Measurements from ENCODE around the gene SCN7A.
"Not testable (repeated sequence)": the region's sequence is repeated elsewhere in the genome, so short reads cannot be mapped to it uniquely, and the experiment has no call there.

The SCN7A gene

GRCh38 chr2:166360426-166360825 lies 133.6 kb downstream of the SCN7A start:
- DNase-seq (ENCODE audit: low spot score) = no peak

- DNase-seq (ENCODE audit: low spot score) = not testable (repeated sequence)
Measured at GRCh38 chr2:166357950-166358321, 136.1 kb downstream of the SCN7A start.

- no peak for DNase-seq (ENCODE audit: low spot score)
Measured at GRCh38 chr2:166357068-166357949, 136.7 kb downstream of the SCN7A start.

All from kidney tubule cell (primary cell).